AG04450 (cell line): ENCODE results near the gene C5AR1. TPM values are rescaled to one million over a fixed set of nuclear protein-coding genes. Genes with fewer than 3 reads are reported as not detected.

Source experiments
- CTCF ChIA-PET: fragments of 300-600, 350-600 bp; formaldehyde crosslinking; extraction: SDS; loops from one replicate; lab custom pipeline; 2022; ENCODE audit warnings: antibody characterized with exemption, inconsistent platforms; lab: Charles Lee
- POLR2A ChIA-PET: fragments of 350-600 bp; formaldehyde crosslinking; extraction: SDS; loops from one replicate; lab custom pipeline; 2021; ENCODE audit warnings: antibody characterized with exemption, inconsistent platforms; lab: Yijun Ruan, JAX
- DNase-seq: peaks from one replicate; pipeline ENCODE4 v3.0.0-alpha.2; 2011; ENCODE audit warnings: low read depth, low spot score
- H3K27ac ChIP-seq: one replicate; pipeline ENCODE4 v1.5.1; 2012; ENCODE audit warnings: low read depth, low read length, control low read depth
- H3K27me3 ChIP-seq: one replicate; pipeline ENCODE4 v1.6.0; 2012; ENCODE audit warnings: low read length; ENCODE audit not compliant: control insufficient read depth, insufficient read depth
- H3K4me3 ChIP-seq: 2 replicates; pipeline ENCODE4 v1.5.1; 2011; ENCODE audit warnings: mild to moderate bottlenecking, low read depth, low read length, control low read depth
- H3K9me3 ChIP-seq: 2 replicates; pipeline ENCODE4 v1.5.1; 2012; ENCODE audit warnings: low read length; ENCODE audit not compliant: control insufficient read depth, insufficient read depth
- polyA plus RNA-seq: library from polyadenylated mRNA; depleted of rRNA; stranded (reverse); fragments of >200 nt; gene quantifications from 2 replicates; pipeline ENCODE4 v1.2.3, GENCODE V29; 2011
- TF ChIP-seq, protein P1 (sequence below): IDR thresholded peaks from 2 replicates; pipeline ENCODE4 v1.5.1; 2011; ENCODE audit warnings: low read depth, low read length, control low read depth, inconsistent platforms

Gene C5AR1
- polyA plus RNA-seq, 1 experiment = 0.53 TPM

DNA sequence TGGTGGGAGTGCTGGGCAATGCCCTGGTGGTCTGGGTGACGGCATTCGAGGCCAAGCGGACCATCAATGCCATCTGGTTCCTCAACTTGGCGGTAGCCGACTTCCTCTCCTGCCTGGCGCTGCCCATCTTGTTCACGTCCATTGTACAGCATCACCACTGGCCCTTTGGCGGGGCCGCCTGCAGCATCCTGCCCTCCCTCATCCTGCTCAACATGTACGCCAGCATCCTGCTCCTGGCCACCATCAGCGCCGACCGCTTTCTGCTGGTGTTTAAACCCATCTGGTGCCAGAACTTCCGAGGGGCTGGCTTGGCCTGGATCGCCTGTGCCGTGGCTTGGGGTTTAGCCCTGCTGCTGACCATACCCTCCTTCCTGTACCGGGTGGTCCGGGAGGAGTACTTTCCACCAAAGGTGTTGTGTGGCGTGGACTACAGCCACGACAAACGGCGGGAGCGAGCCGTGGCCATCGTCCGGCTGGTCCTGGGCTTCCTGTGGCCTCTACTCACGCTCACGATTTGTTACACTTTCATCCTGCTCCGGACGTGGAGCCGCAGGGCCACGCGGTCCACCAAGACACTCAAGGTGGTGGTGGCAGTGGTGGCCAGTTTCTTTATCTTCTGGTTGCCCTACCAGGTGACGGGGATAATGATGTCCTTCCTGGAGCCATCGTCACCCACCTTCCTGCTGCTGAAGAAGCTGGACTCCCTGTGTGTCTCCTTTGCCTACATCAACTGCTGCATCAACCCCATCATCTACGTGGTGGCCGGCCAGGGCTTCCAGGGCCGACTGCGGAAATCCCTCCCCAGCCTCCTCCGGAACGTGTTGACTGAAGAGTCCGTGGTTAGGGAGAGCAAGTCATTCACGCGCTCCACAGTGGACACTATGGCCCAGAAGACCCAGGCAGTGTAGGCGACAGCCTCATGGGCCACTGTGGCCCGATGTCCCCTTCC is 10.5 kb downstream of the C5AR1 start:
- H3K27ac ChIP-seq = no peak overlapping the region
- TF ChIP-seq, protein P1, sequence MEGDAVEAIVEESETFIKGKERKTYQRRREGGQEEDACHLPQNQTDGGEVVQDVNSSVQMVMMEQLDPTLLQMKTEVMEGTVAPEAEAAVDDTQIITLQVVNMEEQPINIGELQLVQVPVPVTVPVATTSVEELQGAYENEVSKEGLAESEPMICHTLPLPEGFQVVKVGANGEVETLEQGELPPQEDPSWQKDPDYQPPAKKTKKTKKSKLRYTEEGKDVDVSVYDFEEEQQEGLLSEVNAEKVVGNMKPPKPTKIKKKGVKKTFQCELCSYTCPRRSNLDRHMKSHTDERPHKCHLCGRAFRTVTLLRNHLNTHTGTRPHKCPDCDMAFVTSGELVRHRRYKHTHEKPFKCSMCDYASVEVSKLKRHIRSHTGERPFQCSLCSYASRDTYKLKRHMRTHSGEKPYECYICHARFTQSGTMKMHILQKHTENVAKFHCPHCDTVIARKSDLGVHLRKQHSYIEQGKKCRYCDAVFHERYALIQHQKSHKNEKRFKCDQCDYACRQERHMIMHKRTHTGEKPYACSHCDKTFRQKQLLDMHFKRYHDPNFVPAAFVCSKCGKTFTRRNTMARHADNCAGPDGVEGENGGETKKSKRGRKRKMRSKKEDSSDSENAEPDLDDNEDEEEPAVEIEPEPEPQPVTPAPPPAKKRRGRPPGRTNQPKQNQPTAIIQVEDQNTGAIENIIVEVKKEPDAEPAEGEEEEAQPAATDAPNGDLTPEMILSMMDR = no peak
- ChIA-PET CTCF (interaction anchor here (0.5 kb wide), 1 partner anchor 14 kb away, joined by 3 read pairs; no protein-coding TSS in a partner anchor), POLR2A (interaction anchor here (0.5 kb wide), 1 partner anchor 14 kb away, joined by 5 read pairs; no protein-coding TSS in a partner anchor)
- DNase-seq = no peak
- H3K9me3 ChIP-seq = peaks cover 12% of the 10 kb centered on the region; the same call in 1 of the 2 replicates
- H3K4me3 ChIP-seq = no peak overlapping the region
- peaks cover 3% of the 10 kb centered on the region for H3K27me3 ChIP-seq

DNA sequence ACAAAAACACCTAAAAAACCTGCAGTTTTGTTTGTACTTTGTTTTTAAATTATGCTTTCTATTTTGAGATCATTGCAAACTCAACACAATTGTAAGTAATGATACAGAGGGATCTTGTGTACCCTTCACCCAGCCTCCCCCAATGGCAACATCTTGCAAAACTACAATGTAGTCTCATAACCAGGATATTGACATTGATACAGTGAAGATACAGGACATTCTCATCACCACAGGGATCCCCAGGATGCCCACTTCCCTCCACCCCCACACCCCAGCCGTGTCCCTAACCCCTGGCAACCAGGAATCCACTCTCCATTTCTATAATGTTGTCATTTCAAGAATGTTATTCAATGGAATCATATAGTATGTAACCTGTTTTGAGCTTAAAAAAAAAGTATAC is 12.0 kb downstream of the C5AR1 start:
- ChIA-PET POLR2A (no interaction called here), CTCF (interaction anchor here (4.0 kb wide), 1 partner anchor 27 kb away, joined by 17 read pairs; the partner anchor contains the start of gene DHX34)
- H3K27me3 ChIP-seq = peaks cover 3% of the 10 kb centered on the region
- TF ChIP-seq, protein P1 = no peak
- peaks cover 12% of the 10 kb centered on the region; the same call in 1 of the 2 replicates for H3K9me3 ChIP-seq
- DNase-seq = no peak
- no peak overlapping the region for H3K4me3 ChIP-seq
- H3K27ac ChIP-seq = no peak overlapping the region

GRCh38 chr19:47322058-47322457 is 12.4 kb downstream of the C5AR1 start:
- H3K27me3 ChIP-seq = peaks cover 3% of the 10 kb centered on the region
- POLR2A ChIA-PET = no interaction called here

DNA sequence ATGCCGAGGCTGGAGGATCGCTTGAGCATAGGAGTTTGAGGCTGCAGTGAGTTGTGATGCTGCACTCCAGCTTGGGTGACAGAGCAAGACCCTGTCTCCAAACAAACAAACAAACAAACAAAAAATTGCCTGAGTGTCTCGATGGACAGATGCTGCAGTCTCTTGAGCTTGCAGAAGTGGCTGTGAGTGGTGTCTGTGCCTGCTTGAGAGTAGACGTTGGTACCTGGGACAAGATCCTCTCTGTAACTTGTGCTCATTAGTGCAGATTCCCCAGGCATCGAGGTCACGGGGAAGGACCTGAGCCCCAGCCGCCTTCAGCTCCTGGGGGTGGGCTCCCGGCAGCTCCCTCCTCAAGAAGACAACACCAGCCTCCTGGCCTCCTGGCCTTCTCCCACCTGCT is 13.7 kb downstream of the C5AR1 start:
- ChIA-PET CTCF (interaction anchor here (4.0 kb wide), 1 partner anchor 25 kb away, joined by 17 read pairs; the partner anchor contains the start of gene DHX34), POLR2A (interaction anchor here (0.6 kb wide), 1 partner anchor 23 kb away, joined by 3 read pairs; no protein-coding TSS in a partner anchor)
- TF ChIP-seq, protein P1 = no peak
- peaks cover 12% of the 10 kb centered on the region; the same call in 1 of the 2 replicates for H3K9me3 ChIP-seq
- H3K27ac ChIP-seq = no peak overlapping the region
- H3K27me3 ChIP-seq = peaks cover 3% of the 10 kb centered on the region
- no peak overlapping the region for H3K4me3 ChIP-seq
- no peak for DNase-seq

More at GRCh38 chr19:47322058-47322457, 12.4 kb downstream of the C5AR1 start:
- Histone ChIP-seq H3K9me3 (peaks cover 12% of the 10 kb centered on the region; the same call in 1 of the 2 replicates), H3K27ac (no peak overlapping the region), H3K4me3 (no peak overlapping the region)
- TF ChIP-seq, protein P1 = no peak
- DNase-seq = no peak
- CTCF ChIA-PET = interaction anchor here (4.0 kb wide), 1 partner anchor 27 kb away, joined by 17 read pairs; the partner anchor contains the start of gene DHX34

DNA sequence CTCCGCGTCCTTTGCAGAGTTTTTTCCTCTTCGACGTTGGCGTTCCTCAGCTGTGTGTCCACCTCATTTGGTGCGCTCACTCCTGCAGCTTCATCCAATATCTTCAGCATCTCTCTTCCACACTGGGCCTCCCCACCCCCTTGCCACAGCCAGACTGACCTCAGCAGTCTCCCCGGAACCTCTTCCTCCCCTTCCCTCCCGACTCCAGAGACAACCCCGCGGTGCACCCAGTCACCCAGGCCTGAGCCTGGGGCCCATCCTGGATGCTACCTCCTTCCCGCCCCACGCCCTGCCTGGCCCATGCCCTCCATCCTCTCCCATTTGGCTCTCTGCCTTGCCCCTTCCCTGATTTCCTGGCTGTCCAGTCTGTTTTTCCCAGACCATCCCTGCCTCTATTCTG is 14.2 kb downstream of the C5AR1 start:
- no peak for DNase-seq
- Histone ChIP-seq H3K27me3 (peaks cover 3% of the 10 kb centered on the region), H3K9me3 (peaks cover 12% of the 10 kb centered on the region; the same call in 1 of the 2 replicates), H3K27ac (no peak overlapping the region), H3K4me3 (no peak overlapping the region)
- ChIA-PET POLR2A (no interaction called here), CTCF (interaction anchor here (4.0 kb wide), 1 partner anchor 25 kb away, joined by 17 read pairs; the partner anchor contains the start of gene DHX34)
- TF ChIP-seq, protein P1 = no peak
